Inferior parietal cortex (tissue), 1 donor: ENCODE data around the gene NDRG2.
"Not testable (repeated sequence)": the region's sequence is repeated elsewhere in the genome, so short reads cannot be mapped to it uniquely, and the experiment has no call there.

Experiments used
- DNase-seq: peaks from one replicate; pipeline ENCODE4 v3.0.0-alpha.2; 2016; ENCODE audit errors: extremely low spot score

Gene NDRG2

DNA sequence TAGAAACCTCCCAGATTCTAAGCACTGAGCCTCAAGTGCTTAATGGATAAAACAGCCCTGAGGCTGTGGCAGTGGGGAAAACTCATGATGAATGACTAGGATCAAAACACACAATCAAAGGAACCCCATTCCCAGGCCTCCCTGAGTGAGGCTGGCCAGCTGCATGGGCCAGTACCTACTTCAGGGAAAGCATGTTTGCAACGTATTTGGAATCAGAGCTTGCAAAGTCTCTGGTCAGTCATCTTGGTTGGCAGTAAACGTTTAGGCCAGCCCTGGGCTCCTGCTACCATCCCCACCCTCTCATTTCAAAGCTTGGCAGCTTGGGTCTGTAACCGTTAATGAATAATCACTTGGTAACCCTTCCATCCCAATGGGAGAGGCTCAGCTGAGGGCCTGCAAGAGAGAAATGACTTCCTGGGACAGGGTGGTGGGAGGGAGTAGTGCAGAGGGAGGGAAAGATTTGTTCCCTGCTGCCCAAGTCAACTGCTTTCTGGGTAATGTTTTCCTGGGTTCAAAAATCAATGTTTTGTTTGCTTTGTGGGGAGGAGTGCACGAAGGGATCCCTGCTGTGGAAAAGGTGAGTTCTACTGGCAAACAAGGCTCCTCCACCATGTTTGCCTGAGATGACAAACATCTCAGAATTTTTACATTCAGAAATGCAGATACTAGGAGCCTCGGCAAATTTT, 30.7 kb upstream of the NDRG2 start:
- DNase-seq = no peak

DNA sequence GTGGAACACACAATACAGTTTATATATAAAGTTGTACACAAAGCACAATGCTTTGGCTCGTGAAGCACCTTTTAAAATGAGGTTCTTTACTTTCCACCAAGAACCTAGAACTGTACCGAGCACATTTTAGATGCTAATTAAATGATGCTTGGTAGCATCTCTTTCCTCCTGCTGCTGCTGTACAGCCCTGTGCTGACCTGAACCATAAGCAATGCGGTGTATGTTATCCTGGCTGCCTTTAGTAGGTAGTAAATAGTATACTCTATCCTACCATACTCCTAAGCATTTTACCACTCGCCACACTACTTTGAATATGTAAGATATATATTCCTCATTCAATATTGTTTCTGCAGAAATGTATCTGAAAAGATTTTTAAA, 29.9 kb upstream of the NDRG2 start:
- DNase-seq = no peak

- DNase-seq = no peak
Measured at GRCh38 chr14:21054123-21054767, 29.4 kb upstream of the NDRG2 start.

- DNase-seq = no peak
Measured at GRCh38 chr14:21053184-21054122, 28.6 kb upstream of the NDRG2 start.

GRCh38 chr14:21050597-21050996, 25.7 kb upstream of the NDRG2 start:
- DNase-seq = no peak

- no peak for DNase-seq
Measured at GRCh38 chr14:21049271-21049673, 24.4 kb upstream of the NDRG2 start.

DNA sequence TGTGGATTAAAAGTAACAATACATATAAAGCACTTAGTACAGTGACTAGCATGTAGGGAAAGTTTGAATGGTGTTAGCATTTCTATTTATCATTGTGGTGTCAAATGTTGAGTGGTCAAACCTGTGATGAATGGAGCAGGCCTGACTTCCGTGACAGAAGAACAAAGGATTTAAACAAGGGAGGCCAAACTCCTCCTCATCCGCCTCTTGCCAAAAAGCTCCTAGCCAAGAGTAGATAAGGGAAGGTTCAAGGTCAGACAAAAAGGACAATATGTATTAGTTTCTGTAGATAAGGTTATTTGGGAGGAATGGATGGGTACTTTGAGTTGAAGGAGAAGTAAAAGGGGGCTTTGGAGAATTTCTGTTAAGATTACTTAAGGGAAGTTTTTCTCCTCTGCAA, 23.8 kb upstream of the NDRG2 start:
- DNase-seq = no peak

GRCh38 chr14:21047378-21047781, 22.5 kb upstream of the NDRG2 start:
- DNase-seq = no peak

GRCh38 chr14:21043974-21044618, 19.2 kb upstream of the NDRG2 start:
- no peak for DNase-seq

DNA sequence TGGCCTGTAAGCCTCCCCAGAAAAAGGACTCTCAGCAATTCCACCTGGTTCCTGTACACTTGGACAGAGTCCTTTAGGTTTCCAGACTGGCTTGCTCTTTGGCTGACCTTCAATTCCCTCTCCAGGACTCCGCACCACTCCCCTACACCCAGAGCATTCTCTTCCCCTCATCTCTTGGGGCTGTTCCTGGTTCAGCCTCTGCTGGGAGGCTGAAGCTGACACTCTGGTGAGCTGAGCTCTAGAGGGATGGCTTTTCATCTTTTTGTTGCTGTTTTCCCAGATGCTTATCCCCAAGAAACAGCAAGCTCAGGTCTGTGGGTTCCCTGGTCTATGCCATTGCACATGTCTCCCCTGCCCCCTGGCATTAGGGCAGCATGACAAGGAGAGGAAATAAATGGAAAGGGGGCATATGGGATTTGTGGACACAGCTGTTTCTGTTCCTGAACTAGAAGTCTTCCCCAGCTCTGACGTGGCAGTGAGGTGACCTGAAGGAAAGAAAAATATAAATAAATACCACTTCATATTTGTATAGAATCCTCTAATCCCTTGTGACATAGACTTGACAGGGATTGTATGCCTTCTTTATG, 18.6 kb upstream of the NDRG2 start:
- DNase-seq = no peak

GRCh38 chr14:21042918-21043317, 18.1 kb upstream of the NDRG2 start:
- DNase-seq = peak; percentile 45

DNA sequence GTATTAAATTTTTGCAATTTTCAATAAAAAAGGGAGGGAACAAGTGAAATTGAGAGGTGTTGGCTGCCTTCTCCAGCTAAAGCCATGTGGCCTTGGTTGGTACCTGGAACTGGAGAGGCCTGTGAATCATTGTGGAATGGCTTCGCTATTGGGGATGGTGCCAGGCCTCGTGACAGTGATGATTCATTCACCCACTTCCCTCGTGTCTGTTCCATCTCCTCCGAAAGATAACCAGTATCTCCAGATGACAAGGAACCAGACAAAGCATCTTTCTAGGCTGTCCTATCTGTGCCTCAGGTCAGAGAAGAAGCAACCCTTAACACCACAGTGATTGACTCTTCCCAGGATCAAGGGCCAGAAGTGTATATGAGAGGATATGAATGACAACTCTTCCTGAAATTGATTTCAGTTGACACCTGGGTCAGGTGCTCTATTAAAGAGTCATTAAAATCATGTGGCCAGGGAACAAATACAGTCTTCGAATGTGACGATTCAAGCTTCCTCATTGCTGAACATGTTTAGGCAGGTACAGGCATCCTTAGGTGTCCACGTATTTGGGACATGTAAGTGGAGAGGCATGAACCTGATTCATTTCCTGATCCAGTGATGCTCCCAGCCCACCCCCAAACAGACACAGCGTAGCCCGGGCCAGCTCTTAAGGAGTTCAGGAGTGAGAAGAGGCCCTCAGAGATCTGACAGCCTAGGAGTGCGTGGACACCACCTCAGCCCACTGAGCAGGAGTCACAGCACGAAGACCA, 17.0 kb upstream of the NDRG2 start, which contains the start of gene RNASE7:
RNASE7 (plus strand) TSS at position 687 of the 758 bp plus-strand sequence. CDS start 631 bp downstream, outside the sequence.
- DNase-seq = no peak

DNA sequence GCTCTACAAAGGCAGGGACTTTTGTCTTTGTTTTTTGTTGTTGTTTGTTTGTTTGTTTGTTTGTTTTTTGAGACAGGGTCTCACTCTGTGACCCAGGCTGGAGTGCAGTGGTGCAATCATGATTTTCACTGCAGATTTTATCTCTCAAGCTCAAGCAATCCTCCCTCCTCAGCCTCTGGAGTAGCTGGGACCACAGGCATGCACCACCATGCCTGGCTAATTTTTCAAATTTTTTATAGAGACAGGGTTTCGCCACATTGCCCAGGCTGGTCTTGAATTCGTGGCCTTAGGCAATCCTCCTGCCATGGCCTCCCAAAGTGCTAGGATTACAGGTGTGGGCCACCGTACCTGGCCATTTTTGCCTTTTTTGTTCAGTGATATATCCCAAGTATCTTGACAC, 16.1 kb upstream of the NDRG2 start:
- DNase-seq = not testable (repeated sequence)

DNA sequence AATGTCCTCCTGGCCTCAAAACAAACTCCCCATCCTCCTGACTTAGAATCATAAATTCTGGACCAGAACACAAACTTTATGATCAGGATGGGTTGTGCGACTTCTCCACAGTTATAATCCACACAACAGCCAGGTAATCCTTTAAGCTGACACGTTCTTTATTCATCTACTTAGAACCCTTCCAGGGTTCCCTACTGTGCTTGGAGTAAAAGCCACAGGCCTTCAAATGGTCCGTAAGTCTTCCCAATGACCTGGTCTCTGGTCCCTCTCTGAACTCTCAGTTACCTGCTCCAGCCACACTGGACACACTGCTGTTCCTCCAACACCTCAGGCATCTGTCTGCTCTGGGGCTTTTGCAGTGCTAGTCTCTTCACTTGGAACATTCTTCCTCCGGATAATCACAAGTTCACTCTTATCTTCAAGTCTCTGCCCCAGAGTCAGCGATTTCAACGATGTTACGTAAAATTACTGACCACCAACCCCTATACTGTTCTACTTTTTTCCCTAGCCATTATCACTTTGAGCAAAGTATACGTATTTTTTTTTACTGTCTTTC, 15.6 kb upstream of the NDRG2 start:
- DNase-seq = no peak

DNA sequence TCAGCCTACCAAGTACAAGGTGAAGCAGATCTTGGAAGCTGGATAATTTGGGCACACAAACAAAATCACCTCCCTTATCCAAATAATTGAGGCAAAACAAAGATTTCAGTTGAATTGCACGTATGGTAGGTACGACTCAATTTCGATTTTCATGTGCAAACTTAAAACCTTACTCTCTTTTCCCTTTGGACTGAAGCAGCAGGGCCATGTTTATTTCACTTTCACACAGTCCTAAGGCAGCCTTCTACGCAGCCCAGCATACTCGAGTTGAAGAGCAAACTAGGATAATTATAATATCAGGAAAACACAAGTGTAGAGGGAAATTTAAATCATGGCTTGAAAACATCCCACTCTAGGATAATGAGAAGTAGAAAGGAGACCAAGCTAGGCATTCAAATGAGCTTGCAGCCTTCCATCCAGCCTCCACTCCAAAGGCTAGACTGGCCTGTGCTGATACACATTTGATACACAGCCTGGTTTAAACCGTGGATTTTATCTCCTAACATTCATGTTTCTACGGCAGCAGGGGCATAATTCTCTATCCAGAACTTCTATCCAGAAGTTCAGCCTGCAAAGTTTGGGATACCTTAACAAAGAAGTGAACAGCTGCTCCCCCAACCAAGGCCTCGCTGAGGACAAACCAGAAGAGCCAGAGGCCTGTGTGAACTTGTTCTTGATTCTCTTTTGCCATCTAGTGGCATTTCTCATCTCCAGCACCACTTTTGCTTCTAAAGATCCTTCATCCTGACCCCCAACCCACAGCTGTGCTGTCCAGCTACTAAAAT, 14.9 kb upstream of the NDRG2 start:
- peak; percentile 85 for DNase-seq

DNA sequence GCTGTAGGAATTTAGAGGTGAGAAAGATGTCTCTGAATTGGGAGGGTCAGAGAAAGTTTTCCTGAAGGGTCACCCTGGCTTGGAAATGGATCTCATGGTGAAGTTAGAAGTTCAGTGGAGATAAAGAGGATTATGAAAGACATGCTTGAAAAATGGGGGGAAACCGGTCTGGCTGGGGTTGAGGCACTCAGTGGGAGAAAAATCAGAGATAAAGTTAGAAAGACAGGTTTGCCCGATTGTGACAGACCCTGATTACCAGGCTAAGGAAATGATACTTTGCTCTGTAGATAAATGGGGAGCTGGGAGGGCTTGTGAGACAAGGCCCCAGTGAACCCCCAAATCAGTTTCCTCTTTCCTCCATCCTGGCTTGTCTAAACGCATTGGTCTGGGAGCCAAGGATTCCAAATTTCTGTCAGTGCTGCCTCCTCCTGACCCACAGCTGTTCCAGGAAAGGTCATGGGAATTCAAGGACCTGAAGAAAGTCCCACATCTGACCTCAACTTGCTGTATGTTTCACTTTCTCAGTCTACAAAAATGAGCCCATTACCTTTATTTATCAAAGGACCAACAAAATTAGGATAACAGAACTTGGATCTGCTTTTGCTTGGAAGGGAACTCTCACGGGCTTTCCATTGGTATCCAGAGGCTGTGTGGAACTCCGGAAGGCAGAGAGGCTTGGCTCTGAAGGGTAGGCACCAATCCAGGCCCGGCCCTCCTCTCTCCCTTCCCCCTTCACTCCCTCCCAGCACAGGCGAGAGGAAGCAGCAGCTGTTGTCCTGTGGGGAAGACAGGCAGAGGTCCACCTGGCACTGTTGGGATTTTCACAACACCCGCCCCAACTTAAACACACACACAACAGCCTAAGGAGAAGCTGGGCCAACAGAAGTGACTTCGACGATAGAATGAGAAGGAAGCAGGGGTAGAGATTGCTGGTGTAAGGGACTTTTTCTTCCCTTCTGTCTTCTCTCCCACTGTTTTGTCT, 13.9 kb upstream of the NDRG2 start:
- DNase-seq = peak; percentile 74

- DNase-seq = no peak
Measured at GRCh38 chr14:21037156-21037555, 12.3 kb upstream of the NDRG2 start.

- DNase-seq = no peak
Measured at GRCh38 chr14:21036751-21037150, 11.9 kb upstream of the NDRG2 start.
